ENCODE data around the gene DCP1A. TPM values are rescaled to one million over a fixed set of nuclear protein-coding genes. Genes with fewer than 3 reads are reported as not detected.
A peak's percentile ranks its signal among the peaks of the same experiment; 100 is the strongest.

Gene DCP1A
- total and polyA plus RNA-seq, 11 donors = 5.8 to 23.7 (median 16.3) TPM

DNA sequence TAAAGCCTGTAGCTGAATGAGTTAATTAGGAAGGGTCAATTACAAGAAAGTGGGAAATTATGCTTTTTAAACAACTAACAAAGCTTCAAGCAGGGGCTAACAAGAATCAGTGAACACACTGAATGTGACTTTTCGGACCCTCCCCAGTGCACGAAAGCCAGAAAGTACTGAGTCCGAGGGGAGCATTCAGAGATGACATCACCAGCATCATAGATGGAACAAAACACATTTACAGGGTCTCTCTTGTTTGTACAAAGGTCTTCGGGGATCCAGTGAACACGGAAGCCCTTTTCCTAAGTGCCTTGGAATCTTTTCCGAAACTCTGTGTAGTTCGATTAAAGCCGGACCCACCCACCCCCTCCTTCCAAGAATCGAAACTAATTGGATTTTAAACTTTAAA lies 829 bp downstream of the DCP1A start:
- no peak for ATAC-seq

DNA sequence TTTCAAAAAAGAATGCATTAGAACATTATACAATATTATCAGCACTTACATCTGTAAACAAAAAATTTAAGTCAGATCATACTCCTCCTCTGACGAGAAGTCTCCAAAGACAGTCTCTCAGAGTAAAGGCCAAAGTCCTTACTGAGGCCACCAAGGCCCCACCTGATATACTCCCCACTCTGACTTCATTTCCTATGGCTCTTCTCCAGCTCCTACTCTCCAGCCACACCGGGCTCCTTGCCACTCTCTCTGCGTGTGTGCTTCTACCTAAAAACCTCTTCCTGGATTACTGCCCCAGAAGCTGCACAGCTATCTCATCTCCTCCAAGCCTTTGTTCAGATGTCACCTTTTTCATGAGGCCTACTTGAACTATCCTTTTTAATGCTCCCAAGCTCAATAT lies 5.0 kb downstream of the DCP1A start:
- TF ChIP-seq POLR2A (IDR thresholded peaks at IDR 0.05) = no peak
- TF ChIP-seq, protein P1, sequence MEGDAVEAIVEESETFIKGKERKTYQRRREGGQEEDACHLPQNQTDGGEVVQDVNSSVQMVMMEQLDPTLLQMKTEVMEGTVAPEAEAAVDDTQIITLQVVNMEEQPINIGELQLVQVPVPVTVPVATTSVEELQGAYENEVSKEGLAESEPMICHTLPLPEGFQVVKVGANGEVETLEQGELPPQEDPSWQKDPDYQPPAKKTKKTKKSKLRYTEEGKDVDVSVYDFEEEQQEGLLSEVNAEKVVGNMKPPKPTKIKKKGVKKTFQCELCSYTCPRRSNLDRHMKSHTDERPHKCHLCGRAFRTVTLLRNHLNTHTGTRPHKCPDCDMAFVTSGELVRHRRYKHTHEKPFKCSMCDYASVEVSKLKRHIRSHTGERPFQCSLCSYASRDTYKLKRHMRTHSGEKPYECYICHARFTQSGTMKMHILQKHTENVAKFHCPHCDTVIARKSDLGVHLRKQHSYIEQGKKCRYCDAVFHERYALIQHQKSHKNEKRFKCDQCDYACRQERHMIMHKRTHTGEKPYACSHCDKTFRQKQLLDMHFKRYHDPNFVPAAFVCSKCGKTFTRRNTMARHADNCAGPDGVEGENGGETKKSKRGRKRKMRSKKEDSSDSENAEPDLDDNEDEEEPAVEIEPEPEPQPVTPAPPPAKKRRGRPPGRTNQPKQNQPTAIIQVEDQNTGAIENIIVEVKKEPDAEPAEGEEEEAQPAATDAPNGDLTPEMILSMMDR (IDR thresholded peaks at IDR 0.05) = no peak
- H3K27me3 ChIP-seq = no peaks in the 10 kb centered on the region
- peaks cover 0 to 72% (median 55%) of the 10 kb centered on the region in 9 donors for H3K36me3 ChIP-seq
- ATAC-seq = peak; percentile 66 to 88 (median 82)
- intact Hi-C loops (cut with DNase I) = loop anchor here in 1 of 10 donors (10.0 kb wide), 1 partner anchor 218 kb away; no protein-coding TSS in a partner anchor
- peak in 4 of 5 donors; percentile 30 to 58 (median 49) for DNase-seq
- H3K27ac ChIP-seq = peak overlapping the region in 9 of 12 donors; percentile 11 to 56 (median 43)
- H3K9me3 ChIP-seq = no peaks in the 10 kb centered on the region
- H3K4me1 ChIP-seq = peaks cover 2 to 53% (median 40%) of the 10 kb centered on the region in 12 donors
- no peak overlapping the region for H3K4me3 ChIP-seq
- 15 to 17% (median 16%) methylated on average over 3 of the region's 3 CpGs for WGBS, 4 donors

More for the DNA sequence above, 829 bp downstream of the DCP1A start:
- WGBS, 4 donors = 0 to 1% (median 1%) methylated on average over 9 of the region's 9 CpGs
- Histone ChIP-seq H3K4me1 (peaks cover 2 to 44% (median 39%) of the 10 kb centered on the region in 12 donors), H3K9me3 (no peaks in the 10 kb centered on the region), H3K36me3 (peaks cover 0 to 34% (median 24%) of the 10 kb centered on the region in 9 donors), H3K27me3 (no peaks in the 10 kb centered on the region), H3K27ac (peak overlapping the region in 11 of 12 donors; percentile 87 to 98 (median 94)), H3K4me3 (peak overlapping the region; percentile 63 to 96 (median 88))
- intact Hi-C loops (cut with DNase I) = loop anchor here in 2 of 10 donors (5.0 to 10.0 kb wide), 2 partner anchors 222 to 546 kb away; partner anchors contain the start of gene SELENOK (in 2 of the 2)
- DNase-seq = no peak
- TF ChIP-seq POLR2A (IDR thresholded peaks at IDR 0.05) = no peak

DNA sequence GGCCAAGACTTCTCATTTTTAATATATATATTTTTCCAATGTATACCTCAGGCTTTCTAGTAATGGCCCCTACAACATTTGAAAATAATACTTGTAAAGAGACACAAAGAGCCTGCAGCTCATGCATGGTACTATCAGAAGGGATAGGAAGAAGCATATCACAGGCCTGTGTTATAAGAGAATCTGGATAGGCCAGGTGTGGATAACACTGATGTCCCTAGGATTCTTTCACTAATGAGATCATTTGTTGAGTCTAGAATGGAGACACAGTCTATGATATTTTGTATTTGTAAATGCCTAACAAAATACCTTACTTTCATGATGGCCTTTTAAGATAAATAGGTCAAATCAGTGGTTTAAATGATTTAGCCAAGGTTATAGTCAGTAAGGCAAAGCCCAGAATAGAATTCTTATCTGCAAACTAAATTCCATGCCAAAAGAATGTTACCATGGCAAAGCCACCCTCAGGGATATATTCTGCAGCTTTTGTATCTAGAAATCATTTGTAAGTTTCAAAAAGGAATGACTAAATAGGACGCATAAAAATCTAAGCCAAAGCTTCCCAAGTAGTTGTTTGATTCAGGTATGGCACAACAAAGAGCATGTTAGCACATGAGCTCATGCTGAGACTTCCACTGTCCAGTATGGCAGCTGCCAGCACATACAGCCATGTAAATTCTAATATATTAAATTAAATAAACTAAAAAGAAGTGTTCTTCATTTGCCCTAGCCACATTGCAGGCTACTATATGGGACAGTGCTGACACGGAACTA lies 10.0 kb downstream of the DCP1A start:
- H3K4me3 ChIP-seq = no peak overlapping the region
- peaks cover 0 to 26% (median 17%) of the 10 kb centered on the region in 12 donors for H3K4me1 ChIP-seq
- ATAC-seq = peak in 2 of 4 donors; percentile 20 to 26
- no peak for DNase-seq
- intact Hi-C loops (cut with DNase I) = no loop called here
- peak overlapping the region in 8 of 12 donors; percentile 31 to 52 (median 42) for H3K27ac ChIP-seq
- H3K36me3 ChIP-seq = peaks cover 0 to 88% (median 79%) of the 10 kb centered on the region in 9 donors
- H3K27me3 ChIP-seq = no peaks in the 10 kb centered on the region
- TF ChIP-seq POLR2A (IDR thresholded peaks at IDR 0.05) = no peak
- TF ChIP-seq, protein P1 (IDR thresholded peaks at IDR 0.05) = no peak
- H3K9me3 ChIP-seq = no peaks in the 10 kb centered on the region
- WGBS, 4 donors = 69 to 81% (median 76%) methylated on average over 2 of the region's 2 CpGs

DNA sequence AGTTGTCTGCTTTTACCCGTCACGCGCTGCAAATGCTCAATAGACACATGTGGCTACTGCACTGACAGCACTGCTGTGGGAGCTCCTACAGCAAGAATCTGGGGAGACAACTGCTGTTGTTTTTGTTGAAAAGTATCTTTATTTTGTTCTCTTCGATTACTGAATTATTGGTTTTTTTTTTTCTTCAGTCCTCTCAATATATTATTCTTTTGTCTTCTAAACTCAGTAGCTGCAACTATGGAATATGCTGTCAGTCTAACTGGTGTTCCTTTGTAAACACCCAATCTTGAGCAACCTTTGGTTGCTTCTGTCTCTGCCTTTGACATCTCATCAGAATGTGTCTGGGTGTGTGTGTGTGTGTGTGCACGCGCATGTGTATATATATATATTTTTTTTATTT lies 12.6 kb downstream of the DCP1A start:
- H3K27ac ChIP-seq = no peak overlapping the region
- no peaks in the 10 kb centered on the region for H3K9me3 ChIP-seq
- H3K27me3 ChIP-seq = no peaks in the 10 kb centered on the region
- no peak for ATAC-seq
- no peak for DNase-seq
- H3K4me1 ChIP-seq = peaks cover 0 to 19% (median 13%) of the 10 kb centered on the region in 12 donors
- 91 to 94% (median 93%) methylated on average over 6 of the region's 6 CpGs for WGBS, 4 donors
- peaks cover 0 to 80% (median 72%) of the 10 kb centered on the region in 9 donors for H3K36me3 ChIP-seq
- no peak overlapping the region for H3K4me3 ChIP-seq
- intact Hi-C loops (cut with DNase I) = no loop called here
- TF ChIP-seq, protein P1 (IDR thresholded peaks at IDR 0.05) = no peak
- no peak for TF ChIP-seq POLR2A (IDR thresholded peaks at IDR 0.05)
